Measurements from ENCODE around the gene MAPK8.

Gene MAPK8

DNA sequence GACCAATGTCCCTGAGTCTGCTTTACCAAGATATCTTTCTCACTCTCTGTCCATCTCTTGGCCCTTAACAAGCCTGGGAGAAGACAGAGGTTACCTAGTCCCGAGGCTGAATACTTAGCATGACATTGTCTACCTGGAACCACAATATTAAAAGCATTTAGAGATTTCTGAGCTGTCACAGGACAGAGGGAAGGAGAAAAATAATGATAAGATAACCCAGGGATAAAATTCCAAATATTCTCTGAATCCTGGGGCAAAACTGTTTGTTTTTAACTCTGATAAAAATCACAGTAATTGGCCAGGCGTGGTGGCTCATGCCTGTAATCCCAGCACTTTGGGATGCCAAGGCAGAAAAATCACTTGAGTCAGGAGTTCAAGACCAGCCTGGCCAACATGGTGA, 12.0 kb upstream of the MAPK8 start:
- DNase-seq, result no peak

DNA sequence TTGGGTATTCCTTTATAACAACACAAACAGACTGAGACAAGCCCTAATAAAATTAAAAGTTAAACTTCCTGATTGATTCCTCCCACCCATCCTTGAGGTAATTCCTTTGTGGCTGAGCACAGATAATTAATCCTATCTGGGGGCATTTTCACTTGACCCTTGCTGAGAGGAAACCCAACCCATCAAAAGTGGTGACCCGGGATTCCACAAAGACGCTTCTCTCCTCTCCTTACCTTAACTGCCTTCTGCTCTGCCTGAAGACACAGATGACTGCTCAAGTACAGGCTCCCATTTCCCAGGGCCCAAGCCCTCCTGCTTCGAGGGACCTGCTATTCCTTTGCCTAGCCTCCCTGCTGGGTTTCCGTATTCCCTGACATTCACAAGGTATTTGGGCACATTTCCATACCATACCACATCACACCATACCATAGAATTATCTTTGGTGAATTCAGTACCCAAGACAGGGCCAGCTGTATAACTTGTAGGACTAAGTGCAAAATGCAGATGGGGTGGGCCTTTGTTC, 9.8 kb upstream of the MAPK8 start:
- DNase-seq, result no peak

DNA sequence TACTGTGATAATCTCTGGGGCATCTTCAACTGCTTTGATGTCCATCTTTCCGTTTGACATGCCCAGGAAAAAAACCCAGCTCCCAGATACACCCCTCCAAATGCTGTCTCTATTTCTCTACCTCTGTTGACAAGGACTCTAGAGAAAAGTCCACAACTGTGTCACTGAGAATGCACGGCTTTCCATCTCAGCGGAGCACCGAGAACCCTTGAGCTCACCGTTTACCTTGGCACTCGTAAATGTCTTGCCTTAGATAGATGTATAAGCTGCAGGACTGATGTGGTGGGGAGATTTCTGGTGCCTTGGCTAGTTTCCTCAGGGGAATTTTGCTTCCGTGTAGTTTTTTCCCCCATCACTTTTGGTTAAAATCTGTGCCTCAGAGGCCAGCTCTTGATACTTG, 7.4 kb upstream of the MAPK8 start:
- DNase-seq, result no peak

DNA sequence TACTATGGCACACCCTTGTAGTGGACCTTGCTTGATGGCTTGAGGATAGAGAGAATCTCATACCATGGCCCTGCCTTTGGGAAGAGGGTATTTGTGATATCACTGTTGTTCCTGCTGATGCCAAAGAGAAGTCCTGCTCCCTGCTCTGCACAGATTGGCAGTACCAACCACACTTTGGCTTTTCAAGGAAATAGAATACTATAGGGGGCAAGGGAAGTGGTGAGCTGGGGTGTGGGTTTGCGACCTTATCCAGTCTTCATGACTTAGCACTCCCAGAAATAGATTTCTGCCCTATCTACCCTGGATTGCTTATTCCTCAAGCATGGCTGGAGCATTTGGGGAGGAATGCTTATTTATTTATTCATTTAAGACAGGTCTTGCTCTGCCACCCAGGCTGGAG, 6.8 kb upstream of the MAPK8 start:
- DNase-seq, result no peak

- no peak for DNase-seq
Measured at GRCh38 chr10:48300556-48300955, 5.9 kb upstream of the MAPK8 start.

DNA sequence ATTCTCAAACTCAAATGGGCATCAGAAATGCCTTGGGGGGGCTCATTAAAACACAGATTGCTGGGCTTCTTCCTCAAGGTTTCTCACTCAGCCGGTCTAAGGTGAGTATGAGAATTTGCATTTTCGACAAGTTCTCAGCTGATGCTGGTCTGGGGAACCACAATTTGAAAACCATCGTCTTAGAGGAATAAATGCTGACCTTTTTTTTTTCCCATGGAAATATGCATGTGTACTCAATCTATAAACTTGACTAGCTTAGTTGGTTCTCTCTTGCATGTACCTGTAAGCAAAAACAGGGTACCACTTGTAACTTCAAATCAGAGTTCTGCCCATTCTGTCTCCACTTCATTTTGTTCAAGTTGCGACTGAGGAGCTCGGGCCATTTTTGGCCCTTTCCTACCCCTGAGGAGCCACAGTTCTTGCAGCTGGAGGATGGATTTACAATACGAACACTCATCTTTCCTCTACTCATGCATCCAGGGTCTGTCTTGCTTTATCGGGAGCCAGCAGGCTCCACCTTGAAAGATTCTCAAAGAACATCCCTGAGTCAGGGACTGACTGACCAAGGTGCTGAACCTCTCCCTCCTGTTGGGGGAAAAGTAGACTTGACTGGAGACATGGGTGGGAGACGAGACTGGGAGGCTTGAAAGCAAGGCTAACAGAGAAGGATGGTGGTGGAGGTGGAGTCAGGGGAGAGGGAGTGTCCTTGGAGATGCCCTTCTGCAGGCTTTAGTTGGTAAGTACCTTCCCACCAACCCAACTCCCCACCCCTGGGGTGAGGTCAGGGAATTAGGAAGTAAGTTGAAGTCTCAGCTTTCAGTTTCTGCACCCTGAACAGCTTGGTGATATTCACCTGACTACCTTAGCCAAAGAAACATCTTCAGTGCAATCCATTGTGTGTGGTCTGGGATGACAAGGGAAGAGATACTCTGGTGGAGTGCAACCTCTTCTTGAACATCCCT, 3.7 kb upstream of the MAPK8 start:
- DNase-seq, result no peak

- DNase-seq, result no peak
Measured at GRCh38 chr10:48305905-48306264, 592 bp upstream of the MAPK8 start.

DNA sequence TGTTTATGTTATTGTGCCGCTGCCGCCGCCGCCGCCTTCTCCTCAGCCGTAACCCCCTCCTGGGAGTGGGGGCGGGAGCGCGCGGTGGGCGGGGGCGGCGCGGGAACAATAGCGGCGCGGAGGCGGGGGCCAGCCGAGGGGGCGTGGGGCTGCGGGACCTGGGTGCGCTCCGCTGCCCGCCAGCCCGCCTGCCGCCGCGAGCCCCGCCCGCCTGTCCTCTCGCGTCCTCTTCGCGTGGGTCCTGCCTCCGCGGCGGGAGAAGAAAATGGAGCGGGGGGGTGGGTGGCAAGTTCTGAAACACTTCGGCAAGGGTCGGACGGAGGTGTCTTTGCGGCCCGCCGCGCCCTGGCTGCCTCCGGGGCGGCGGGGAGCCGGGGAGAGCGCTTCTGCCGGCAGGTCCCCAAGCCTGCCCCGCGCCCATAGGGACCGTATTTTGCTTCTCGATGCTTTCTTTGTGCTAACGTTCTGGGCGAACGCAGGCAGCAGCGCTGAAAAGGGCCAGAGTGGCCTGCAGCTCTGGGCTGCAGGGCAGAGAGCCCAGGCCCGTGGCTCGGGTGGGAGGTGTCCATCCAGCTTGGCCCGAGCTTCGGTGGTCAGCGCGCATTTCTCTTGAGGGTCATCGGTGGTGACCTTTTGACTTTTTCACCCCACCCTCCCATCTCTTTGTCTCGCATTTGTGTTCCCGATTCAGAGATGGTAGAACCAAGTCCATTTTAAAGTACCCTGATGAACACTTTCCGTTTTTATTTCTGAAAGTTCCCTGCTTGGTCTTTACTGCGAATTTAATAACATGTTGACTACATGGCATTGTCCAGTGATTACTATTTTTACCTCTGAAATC, 613 bp downstream of the MAPK8 start:
- DNase-seq, result peak; percentile 82

DNA sequence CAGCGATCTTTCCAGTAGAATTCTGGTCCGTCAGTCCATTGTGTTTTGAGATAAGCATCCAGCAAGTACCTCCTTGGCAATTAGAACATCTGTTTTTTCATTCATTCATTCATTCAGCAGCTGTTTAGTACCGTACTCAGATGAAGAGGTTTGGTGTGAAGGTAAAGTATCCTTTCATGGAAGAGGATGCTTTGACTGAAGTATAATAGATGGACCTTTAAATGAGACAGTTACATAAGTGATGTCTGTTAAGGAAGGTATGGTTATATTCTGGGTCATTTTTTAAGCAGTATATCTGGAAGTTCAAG, 1.2 kb downstream of the MAPK8 start:
- no peak for DNase-seq

DNA sequence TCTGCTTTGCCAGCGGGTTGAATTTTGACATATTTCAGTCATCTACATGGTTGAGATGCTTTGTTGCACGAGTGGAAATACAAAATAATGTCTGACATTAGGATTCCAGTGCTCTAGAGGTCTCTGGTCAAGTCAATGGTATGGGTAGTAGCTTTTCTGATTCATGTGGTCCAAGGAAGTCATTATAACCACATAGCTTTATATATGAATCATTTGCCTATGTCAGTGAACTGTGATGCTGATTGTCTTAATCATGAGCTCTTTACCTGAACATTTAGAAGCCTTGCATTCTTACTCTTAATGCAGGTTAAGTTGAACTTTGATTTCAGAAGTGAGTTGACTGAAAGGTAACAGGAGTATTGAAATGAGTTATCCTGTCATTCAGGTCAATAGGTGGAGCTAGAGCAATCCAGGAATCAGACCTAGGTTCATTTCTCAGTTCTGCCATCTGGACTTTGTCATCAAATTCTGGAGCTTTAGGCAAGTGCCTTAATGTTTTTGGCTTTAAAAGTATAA, 3.3 kb downstream of the MAPK8 start:
- no peak for DNase-seq

GRCh38 chr10:48314107-48314506, 7.6 kb downstream of the MAPK8 start:
- DNase-seq, result no peak

DNA sequence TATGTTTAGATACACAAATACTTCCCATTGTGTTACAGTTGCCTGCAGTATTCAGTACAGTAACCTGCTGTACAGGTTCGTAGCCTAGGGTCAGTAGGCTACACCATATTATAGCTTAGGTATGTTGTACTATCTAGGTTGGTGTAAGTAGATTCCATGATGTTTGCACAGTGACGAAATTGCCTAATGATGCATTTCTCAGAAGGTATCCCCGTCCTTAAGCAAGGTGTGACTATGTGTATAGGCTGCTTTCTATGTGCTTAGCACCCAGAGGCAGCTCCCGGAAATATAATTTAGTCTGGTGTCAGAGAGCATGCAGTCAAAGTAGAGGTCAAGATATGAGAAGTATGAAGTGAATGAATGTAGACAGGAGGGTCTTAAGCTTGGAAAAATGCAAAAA, 9.8 kb downstream of the MAPK8 start:
- DNase-seq, result no peak

DNA sequence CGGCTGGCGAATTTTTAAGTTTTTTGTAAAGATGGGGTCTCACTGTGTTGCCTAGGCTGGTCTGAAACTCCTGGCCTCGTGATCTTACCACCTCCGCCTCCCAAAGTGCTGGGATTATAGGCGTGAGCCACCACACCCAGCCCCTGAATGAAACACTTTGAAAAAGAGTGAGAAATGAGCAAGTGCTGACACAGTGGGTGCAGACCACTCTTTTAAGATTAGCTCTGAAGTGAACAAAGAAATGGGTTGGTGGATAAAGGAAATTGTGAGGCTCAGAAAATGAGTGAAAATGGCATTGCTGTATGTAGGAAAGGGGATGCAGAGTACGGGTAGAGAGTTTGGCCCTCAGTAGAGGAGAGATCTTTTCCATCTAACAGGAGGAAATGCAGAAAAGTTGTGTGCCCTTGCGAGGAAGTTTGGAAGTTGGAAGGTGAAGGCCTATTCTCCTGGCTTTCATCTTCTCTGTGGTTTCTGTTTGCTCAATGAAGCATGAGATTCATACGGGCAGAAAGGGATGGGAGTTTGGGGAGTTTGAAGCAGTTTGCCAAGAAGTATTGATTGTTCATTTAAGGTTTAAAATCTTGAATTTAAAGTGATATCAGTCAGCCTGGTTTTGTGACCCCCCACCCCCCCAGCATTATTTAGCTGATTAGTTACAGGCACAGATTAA, 11.0 kb downstream of the MAPK8 start:
- no peak for DNase-seq

DNA sequence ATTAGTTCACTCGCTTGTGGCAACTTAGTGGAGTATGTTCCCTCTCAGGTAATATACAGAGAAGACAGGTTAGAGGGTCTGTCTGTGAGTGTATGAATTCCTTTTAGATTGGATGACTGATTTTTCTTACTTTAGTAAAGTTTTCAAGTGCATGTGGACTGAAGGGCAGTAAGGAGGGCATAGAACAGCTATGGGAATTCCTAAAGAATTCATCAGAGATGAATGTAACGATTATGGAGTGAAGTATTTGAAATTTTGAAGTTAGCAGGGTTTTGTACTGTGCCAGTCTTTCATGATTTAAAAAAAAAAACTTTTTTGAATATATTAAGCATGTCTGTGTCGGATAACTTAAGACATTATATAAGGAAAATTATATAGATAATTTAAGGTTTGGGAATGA, 15.5 kb downstream of the MAPK8 start:
- no peak for DNase-seq

- no peak for DNase-seq
Measured at GRCh38 chr10:48324580-48324979, 18.1 kb downstream of the MAPK8 start.

GRCh38 chr10:48330269-48330668, 23.8 kb downstream of the MAPK8 start:
- DNase-seq, result no peak

- no peak for DNase-seq
Measured at GRCh38 chr10:48331436-48331835, 25.0 kb downstream of the MAPK8 start.

DNA sequence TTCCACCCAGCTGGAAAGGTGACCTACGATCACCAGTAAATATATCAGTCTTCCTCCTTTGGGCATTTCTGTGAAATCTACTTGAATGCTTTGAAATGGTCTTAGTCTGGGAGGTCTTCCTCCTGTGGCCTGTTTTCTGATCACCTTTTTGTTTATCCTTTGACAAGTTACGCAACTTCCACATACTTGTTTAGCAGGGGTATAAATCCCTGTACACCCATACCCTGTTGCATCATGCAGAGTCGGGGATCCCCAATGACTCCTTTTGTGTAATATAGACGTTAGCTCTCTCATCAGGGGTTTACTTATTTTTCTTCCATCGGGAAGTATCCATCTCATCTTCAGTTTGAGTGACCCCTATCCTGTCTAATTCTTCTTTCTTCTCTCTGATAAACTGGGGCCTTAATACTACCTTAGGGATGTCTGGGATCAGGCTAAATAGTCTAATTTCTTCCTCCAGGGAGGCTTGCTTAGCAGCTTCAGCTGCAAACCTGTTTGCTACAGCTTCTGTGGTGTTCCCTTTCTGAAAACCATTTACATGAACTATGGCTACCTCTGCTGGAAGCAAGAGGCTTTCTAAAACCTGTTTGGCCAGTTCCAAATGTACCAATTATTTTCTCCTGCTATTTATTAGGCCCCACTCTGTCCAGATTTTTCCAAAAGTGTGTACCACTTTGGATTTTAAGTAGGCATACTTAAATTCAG, 25.8 kb downstream of the MAPK8 start:
- DNase-seq, result no peak

DNA sequence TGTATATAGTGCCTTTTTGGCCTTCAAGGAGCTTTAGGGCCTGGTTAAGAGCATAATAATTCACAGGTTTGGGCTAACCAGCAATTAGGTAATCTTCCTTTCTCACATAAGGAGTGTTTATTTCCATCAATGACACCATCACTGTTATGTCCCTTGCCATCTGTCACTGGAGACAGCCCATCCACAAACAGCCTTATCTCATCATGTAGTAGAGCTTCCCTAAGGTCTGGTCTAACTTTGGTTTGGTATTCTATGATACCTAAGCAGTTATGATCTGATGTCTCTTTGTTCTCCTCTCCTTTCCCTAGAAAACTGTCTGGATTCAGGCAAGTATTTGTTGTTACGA, 26.4 kb downstream of the MAPK8 start:
- DNase-seq, result no peak

- DNase-seq, result peak; percentile 80
Measured at GRCh38 chr10:48333856-48334255, 27.4 kb downstream of the MAPK8 start.

DNA sequence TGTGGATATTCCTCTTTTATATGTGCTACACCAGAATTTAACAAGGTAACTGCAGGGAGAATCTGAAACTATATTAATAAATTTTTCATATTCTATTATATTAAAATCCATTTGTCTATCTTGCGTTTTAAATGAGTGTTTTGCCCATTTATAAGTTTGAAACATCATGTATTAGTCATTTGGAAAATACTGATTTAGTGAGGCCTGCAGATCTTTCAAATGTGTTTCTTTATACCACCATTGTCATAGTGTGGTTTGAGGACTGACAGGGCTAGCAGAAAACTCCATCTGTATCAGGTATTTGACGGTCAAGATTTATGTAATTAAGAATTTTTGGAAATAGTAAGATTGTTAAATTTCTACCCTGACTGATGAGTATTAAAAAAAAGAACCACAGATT, 29.3 kb downstream of the MAPK8 start:
- no peak for DNase-seq

DNA sequence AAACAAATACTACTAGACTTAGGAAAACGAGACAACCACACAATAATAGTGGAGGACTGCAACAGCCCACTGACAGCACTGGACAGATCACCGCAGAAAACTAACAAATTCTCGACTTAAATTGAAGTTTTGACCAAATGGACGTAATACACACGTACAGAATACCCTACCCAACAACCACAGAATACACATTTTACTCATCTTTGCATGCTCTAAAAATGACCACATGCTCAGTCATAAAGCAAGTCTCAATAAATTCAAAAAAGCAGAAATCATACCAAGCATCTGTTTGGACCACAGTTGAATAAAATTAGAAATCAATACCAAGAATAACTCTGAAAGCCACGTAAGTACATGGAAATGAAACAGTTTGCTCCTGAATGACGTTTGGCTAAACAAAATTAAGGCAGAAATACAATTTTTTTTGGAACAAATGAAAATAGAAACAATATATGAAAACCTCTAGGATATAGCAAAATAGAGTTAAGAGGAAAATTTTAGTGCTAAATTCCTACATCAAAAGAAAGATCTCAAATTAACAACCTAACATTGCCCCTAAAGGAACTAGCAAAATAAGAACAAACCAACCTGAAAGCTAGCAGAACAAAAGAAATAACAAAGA, 30.6 kb downstream of the MAPK8 start:
- DNase-seq, result no peak

Data from islet precursor cell (in vitro differentiated cells).